ENCODE results near the gene SND1.

DNA sequence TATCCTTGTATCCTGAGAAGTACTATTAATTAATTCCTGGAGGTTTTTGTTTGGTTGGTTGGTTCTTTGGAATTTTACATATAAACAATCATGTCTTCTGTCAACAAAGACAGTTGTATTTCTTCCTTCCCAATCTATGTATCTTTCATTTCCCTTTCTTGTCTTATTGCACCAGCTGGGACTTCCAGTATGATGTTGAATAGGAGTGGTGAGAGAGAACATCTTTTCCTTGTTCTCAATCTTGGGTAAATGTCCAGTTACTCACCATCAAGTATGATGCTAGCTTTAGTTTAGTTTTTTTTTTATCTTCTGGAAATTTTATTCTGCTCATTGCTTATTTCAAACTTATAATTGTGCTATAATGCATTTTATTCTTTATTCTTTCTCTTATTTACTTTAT is 26.7 kb upstream of the SND1 start:
- TF ChIP-seq, protein P1, sequence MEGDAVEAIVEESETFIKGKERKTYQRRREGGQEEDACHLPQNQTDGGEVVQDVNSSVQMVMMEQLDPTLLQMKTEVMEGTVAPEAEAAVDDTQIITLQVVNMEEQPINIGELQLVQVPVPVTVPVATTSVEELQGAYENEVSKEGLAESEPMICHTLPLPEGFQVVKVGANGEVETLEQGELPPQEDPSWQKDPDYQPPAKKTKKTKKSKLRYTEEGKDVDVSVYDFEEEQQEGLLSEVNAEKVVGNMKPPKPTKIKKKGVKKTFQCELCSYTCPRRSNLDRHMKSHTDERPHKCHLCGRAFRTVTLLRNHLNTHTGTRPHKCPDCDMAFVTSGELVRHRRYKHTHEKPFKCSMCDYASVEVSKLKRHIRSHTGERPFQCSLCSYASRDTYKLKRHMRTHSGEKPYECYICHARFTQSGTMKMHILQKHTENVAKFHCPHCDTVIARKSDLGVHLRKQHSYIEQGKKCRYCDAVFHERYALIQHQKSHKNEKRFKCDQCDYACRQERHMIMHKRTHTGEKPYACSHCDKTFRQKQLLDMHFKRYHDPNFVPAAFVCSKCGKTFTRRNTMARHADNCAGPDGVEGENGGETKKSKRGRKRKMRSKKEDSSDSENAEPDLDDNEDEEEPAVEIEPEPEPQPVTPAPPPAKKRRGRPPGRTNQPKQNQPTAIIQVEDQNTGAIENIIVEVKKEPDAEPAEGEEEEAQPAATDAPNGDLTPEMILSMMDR (IDR thresholded peaks at IDR 0.05), result no peak
- no peak for TF ChIP-seq POLR2A (IDR thresholded peaks at IDR 0.05)
- no peak for TF ChIP-seq POLR2AphosphoS5 (IDR thresholded peaks at IDR 0.05; ENCODE audit: insufficient read depth in 1 of 2, low read depth in 1 of 2)

All from vagina (tissue), 2 donors.